ENCODE data around the gene CEP57.

GRCh38 chr11:95792200-95792599 lies 1.9 kb downstream of the CEP57 start:
- no peak for TF ChIP-seq CTCF (IDR thresholded peaks at IDR 0.05; ENCODE audit: insufficient read depth, low read length, poor library complexity, severe bottlenecking)
- no peak for TF ChIP-seq EZH2phosphoT487 (conservative IDR thresholded peaks at IDR 0.05; ENCODE audit: low read length)
